Measurements from ENCODE around the gene CLDN12.

Gene CLDN12

GRCh38 chr7:90403174-90404113, at the start of gene CLDN12:
Gene CLDN12, plus strand, starts transcription at chr7:90403461. Its CDS starts 9,216 bp downstream, at chr7:90412677.
- DNase-seq: peak; percentile 70

DNA sequence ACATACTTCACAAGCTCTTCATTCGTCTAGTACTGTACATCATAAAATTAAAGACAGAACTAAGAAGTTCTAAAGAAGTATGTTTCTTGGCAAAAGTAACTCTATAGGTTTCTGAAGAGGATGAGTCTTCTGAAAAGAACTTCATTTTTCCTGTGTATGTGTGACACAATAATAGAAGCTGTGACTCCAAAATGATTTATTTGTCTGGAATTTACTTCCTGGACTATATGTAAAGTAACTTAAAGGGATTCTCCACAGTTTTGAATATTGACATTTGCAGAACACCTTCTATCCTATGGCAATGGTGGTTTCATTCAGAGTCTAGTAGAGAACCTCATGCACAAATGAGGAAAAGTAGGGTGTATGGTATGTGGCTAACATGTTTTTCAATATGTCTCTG, 19.8 kb upstream of the CLDN12 start:
- DNase-seq: no peak

- DNase-seq: no peak
These were observed 19.4 kb upstream of the CLDN12 start for GRCh38 chr7:90383861-90384260.

GRCh38 chr7:90384433-90384832, 18.8 kb upstream of the CLDN12 start:
- DNase-seq: no peak

- no peak for DNase-seq
These were observed 15.6 kb upstream of the CLDN12 start for GRCh38 chr7:90387470-90388240.

GRCh38 chr7:90390926-90391325, 12.3 kb upstream of the CLDN12 start:
- no peak for DNase-seq

DNA sequence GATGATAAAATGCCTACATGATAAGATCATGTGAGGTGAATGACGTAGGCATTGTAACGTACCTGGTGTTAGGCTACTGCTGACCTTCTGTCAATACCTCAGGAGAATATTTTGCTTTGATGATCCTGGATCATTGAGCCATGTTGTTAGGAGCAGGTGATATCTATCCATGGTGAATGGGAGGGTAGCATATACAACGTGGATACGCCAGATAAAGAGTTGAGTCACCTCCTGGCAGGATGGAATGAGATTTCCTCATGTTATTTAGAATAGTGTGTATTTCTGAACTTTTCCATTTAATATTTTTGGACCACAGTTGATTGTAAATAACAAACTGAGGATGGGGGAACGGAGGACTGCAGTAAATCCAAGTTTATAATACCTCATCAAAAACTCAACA, 11.8 kb upstream of the CLDN12 start:
- no peak for DNase-seq

DNA sequence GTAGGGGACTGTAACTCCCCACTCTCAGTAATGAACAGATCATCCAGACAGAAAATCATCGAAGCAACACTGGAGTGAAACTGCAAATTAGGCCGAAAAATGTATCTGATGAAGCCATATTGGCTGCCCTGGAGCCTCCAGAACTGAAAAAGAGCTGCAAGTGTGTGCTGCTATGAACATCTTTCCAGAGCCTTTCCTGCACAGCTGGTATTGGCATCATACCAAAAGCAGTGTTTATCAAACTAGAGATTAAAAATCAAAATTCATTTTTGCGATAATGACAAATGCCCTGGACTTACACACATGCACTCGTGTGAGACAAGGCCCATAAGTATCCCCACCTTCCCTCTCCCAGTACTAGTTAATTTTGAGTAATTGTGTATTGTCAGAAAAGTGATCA, 6.8 kb upstream of the CLDN12 start:
- no peak for DNase-seq

GRCh38 chr7:90401989-90402388, 1.3 kb upstream of the CLDN12 start:
- DNase-seq: no peak

DNA sequence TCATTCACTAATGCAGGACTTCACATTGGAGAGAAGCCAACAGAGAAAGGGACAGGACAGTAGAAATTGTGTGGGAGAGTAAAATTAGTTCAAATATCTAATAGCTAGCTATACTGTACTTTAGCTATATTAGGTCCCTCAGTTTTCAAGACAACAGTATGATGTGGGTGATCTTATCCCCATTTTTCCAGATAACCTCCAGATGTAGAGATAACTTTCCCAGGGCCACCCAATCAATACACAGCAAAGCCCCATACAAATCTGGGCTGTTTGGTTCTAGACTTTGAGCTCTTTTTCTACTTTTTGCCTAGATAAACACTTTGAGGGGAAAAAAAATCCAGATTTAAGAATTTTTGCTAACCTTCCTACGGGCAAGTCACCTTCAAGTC, 482 bp upstream of the CLDN12 start:
- no peak for DNase-seq

- DNase-seq: no peak
These were observed 1.5 kb downstream of the CLDN12 start for GRCh38 chr7:90404777-90405176.

- no peak for DNase-seq
These were observed 4.2 kb downstream of the CLDN12 start for GRCh38 chr7:90407484-90407821.

GRCh38 chr7:90408142-90408541, 4.9 kb downstream of the CLDN12 start:
- DNase-seq: no peak

- DNase-seq: no peak
These were observed 6.4 kb downstream of the CLDN12 start for GRCh38 chr7:90409667-90410066.

GRCh38 chr7:90411510-90411909, 8.2 kb downstream of the CLDN12 start:
- no peak for DNase-seq

- no peak for DNase-seq
These were observed 9.4 kb downstream of the CLDN12 start for GRCh38 chr7:90412458-90413184.

- no peak for DNase-seq
These were observed 9.9 kb downstream of the CLDN12 start for GRCh38 chr7:90413185-90413528.

- no peak for DNase-seq
These were observed 18.4 kb downstream of the CLDN12 start for GRCh38 chr7:90421651-90422050.

DNA sequence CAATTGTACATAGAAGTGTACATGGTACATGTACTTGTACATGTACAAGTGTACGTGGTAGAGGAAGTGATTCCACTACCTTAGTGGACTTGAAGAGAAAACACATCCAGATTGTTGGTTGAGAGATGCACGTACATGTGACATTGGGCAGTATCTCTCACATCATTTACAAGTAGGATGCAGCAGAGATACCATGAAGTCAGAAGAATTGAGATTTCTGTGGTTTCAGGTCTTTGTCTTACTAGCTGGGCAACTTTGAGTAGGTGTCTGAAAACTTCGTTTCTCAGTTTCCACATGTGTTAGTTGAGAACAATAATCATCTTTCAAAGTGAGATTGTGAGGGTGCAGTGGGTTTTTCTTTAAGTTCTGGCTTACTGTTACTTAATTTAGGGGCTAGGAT, 21.5 kb downstream of the CLDN12 start:
- DNase-seq: no peak

- DNase-seq: no peak
These were observed 22.1 kb downstream of the CLDN12 start for GRCh38 chr7:90425376-90425775.

DNA sequence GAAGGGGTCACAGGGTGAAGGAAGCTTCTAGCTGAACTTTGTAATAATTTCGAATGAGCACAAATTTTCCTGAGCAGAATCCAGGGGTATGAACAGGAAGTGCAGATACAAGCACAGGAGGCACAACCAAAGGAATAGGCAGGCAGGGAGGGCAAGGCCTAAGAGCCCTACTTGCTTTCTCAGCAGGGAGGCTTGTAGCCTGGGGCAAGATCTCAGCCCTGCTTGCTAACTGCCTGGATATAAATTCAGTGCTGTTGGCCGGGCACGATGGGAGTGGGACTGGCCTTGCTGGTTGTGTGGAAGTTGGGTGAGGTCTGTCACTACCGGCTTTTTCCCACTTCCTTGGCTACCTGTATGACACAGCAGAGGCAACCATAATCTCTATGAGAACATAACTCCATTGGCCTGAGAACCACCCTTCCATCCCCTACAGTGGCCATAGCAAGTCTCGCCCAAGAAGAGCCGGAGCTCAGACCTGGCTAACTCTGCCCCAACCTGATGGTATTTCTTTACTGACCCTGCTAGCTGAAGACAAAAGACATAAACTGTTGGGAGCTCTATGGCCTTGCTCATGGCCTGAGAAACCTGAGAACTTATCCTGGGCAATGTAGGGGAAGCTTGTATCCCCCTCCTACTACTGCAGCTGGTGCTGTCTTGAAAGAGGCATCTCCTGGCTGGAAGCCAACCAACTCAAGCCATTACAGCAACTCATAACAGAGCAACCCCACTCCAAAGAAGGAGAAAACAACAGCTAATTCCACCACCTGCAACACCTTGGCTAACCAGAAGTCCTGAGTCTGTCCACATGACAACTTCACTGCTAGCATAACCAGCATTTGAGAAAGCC, 27.6 kb downstream of the CLDN12 start:
- no peak for DNase-seq

DNA sequence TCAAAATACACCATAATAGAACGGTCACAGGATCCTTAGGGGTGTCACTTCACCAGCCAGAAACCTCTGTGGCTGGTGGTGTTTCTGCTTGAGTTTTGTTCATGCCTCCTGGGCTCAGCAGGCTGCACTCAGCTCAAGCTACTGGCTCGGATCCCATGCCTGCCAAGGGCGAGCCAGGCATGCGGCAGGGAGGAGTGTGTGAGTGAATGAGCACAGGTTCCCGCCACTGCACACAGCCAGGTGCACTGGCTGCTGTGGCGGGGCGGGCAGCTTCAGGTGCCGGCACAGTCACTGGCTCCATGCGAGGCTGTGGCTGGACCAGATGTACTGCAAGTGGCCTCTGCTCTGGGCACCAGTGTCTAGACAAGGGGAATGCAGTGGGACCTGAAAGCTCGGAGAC, 29.5 kb downstream of the CLDN12 start:
- DNase-seq: no peak

GRCh38 chr7:90433221-90433620, 30.0 kb downstream of the CLDN12 start:
- no peak for DNase-seq
